HFFc6 (cell line): ENCODE measurements around the gene MPZL1. TPM values are rescaled to one million over a fixed set of nuclear protein-coding genes. Genes with fewer than 3 reads are reported as not detected.

Source experiments
- DNase-seq: peaks from one replicate; pipeline ENCODE4 v3.0.0-alpha.2; 2018
- H3K27ac Mint-ChIP-seq: 2 replicates; pipeline ENCODE4 v1.8.0; 2020; ENCODE audit warnings: mild to moderate bottlenecking, mixed read lengths
- H3K27me3 Mint-ChIP-seq: 2 replicates; pipeline ENCODE4 v1.8.0; 2021; ENCODE audit warnings: mild to moderate bottlenecking, moderate library complexity, mixed read lengths; ENCODE audit not compliant: insufficient read depth
- H3K36me3 Mint-ChIP-seq: 2 replicates; pipeline ENCODE4 v1.8.0; 2021; ENCODE audit warnings: low read depth, mixed read lengths
- H3K4me1 Mint-ChIP-seq: 2 replicates; pipeline ENCODE4 v1.8.0; 2020; ENCODE audit warnings: low read depth, mixed read lengths
- H3K4me3 Mint-ChIP-seq: 2 replicates; pipeline ENCODE4 v1.8.0; 2020; ENCODE audit warnings: mild to moderate bottlenecking, moderate library complexity, mixed read lengths
- H3K9me3 Mint-ChIP-seq: 2 replicates; pipeline ENCODE4 v1.8.0; 2020; ENCODE audit warnings: mild to moderate bottlenecking, mixed read lengths
- CTCF ChIP-seq: fragments of 200-600 bp; sonication (generic); IDR thresholded peaks from 2 replicates; pipeline ENCODE4 v1.5.0; 2021; ENCODE audit warnings: antibody characterized with exemption, mild to moderate bottlenecking
- total RNA-seq, 6 experiments: library from RNA; stranded (reverse); fragmentation: NEBNext Ultra II Directional; extraction: Animal tissue kit (Norgen Biotek cat#: 25700); gene quantifications; 2 replicates in 1 of 6; 3 replicates in 5 of 6; pipeline ENCODE4 v1.2.3, GENCODE V29; 2021

The MPZL1 gene
- total RNA-seq, 6 experiments from 2014 or later: 147 to 188 (median 183) TPM

GRCh38 chr1:167687919-167688519 lies 33.8 kb upstream of the MPZL1 start:
- peak; percentile 95 for TF ChIP-seq CTCF
- H3K36me3 Mint-ChIP-seq: no peaks in the 10 kb centered on the region
- no peak overlapping the region for H3K27ac Mint-ChIP-seq
- no peak overlapping the region for H3K4me3 Mint-ChIP-seq
- peak; percentile 63 for DNase-seq
- H3K4me1 Mint-ChIP-seq: peaks cover 17% of the 10 kb centered on the region
- H3K27me3 Mint-ChIP-seq: peaks cover 24% of the 10 kb centered on the region
- H3K9me3 Mint-ChIP-seq: no peaks in the 10 kb centered on the region

GRCh38 chr1:167689567-167689920 lies 32.2 kb upstream of the MPZL1 start:
- TF ChIP-seq CTCF: no peak
- H3K27me3 Mint-ChIP-seq: peaks cover 29% of the 10 kb centered on the region
- H3K36me3 Mint-ChIP-seq: no peaks in the 10 kb centered on the region
- H3K4me1 Mint-ChIP-seq: peaks cover 17% of the 10 kb centered on the region
- H3K4me3 Mint-ChIP-seq: no peak overlapping the region
- H3K9me3 Mint-ChIP-seq: no peaks in the 10 kb centered on the region
- H3K27ac Mint-ChIP-seq: no peak overlapping the region
- DNase-seq: peak; percentile 11

GRCh38 chr1:167690053-167690452 lies 31.7 kb upstream of the MPZL1 start:
- H3K27me3 Mint-ChIP-seq: peaks cover 27% of the 10 kb centered on the region
- DNase-seq: no peak
- H3K36me3 Mint-ChIP-seq: no peaks in the 10 kb centered on the region
- H3K27ac Mint-ChIP-seq: no peak overlapping the region
- no peak for TF ChIP-seq CTCF
- no peaks in the 10 kb centered on the region for H3K9me3 Mint-ChIP-seq
- peaks cover 17% of the 10 kb centered on the region for H3K4me1 Mint-ChIP-seq
- no peak overlapping the region for H3K4me3 Mint-ChIP-seq

- Mint-ChIP-seq H3K27me3 (peaks cover 22% of the 10 kb centered on the region), H3K27ac (no peak overlapping the region), H3K4me3 (no peak overlapping the region), H3K9me3 (no peaks in the 10 kb centered on the region), H3K36me3 (no peaks in the 10 kb centered on the region), H3K4me1 (peaks cover 16% of the 10 kb centered on the region)
- TF ChIP-seq CTCF: no peak
- no peak for DNase-seq
Observed at GRCh38 chr1:167693425-167694045, 28.2 kb upstream of the MPZL1 start.

GRCh38 chr1:167694691-167695090 lies 27.1 kb upstream of the MPZL1 start:
- DNase-seq: no peak
- H3K27me3 Mint-ChIP-seq: peaks cover 25% of the 10 kb centered on the region
- no peaks in the 10 kb centered on the region for H3K9me3 Mint-ChIP-seq
- H3K4me1 Mint-ChIP-seq: peaks cover 5% of the 10 kb centered on the region
- no peak overlapping the region for H3K4me3 Mint-ChIP-seq
- no peaks in the 10 kb centered on the region for H3K36me3 Mint-ChIP-seq
- TF ChIP-seq CTCF: no peak
- no peak overlapping the region for H3K27ac Mint-ChIP-seq
